ENCODE measurements around the gene EPHA6.

- TF ChIP-seq POLR2A (IDR thresholded peaks at IDR 0.05; ENCODE audit: low read length) (no peak), GATA1 (IDR thresholded peaks at IDR 0.05; ENCODE audit: low read depth, low read length) (no peak)
Measured at GRCh38 chr3:97228966-97229365, 414.6 kb downstream of the EPHA6 start.

Data from erythroblast (primary cell).